ENCODE measurements around the gene TCF7L2.

- no peak for TF ChIP-seq TAF1 (IDR thresholded peaks at IDR 0.05; ENCODE audit: borderline replicate concordance, low read depth, low read length)
- no peak for TF ChIP-seq POLR2A (IDR thresholded peaks at IDR 0.05; ENCODE audit: low read depth, low read length)
- no peak for TF ChIP-seq POLR2AphosphoS5 (IDR thresholded peaks at IDR 0.05; ENCODE audit: low read depth, low read length)
These were observed 46.4 kb downstream of the TCF7L2 start for GRCh38 chr10:112996462-112996861.

All from GM12892 (cell line).